H9 (cell line): ENCODE results near the gene PLXNC1. TPM values are rescaled to one million over a fixed set of nuclear protein-coding genes. Genes with fewer than 3 reads are reported as not detected.

Experiments
- DNase-seq: peaks from one replicate; pipeline ENCODE4 v3.0.0-alpha.2; 2017
- H2AFZ ChIP-seq: one replicate; pipeline ENCODE4 v1.6.1; 2013; ENCODE audit warnings: mild to moderate bottlenecking, low read length, control low read depth, moderate library complexity
- H2AK5ac ChIP-seq: 2 replicates; pipeline ENCODE4 v1.6.1; 2013; ENCODE audit warnings: low read length, control low read depth, mixed read lengths; ENCODE audit not compliant: insufficient read length
- H2BK120ac ChIP-seq: one replicate; pipeline ENCODE4 v1.6.1; 2013; ENCODE audit warnings: low read depth, mild to moderate bottlenecking, low read length, control low read depth, inconsistent platforms; ENCODE audit not compliant: poor library complexity, severe bottlenecking
- H2BK12ac ChIP-seq: 2 replicates; pipeline ENCODE4 v1.6.1; 2013; ENCODE audit warnings: low read length, control low read depth, mixed read lengths, low read depth; ENCODE audit not compliant: insufficient read length
- H2BK15ac ChIP-seq: 2 replicates; pipeline ENCODE4 v1.6.1; 2013; ENCODE audit warnings: low read depth, low read length, control low read depth
- H2BK20ac ChIP-seq: one replicate; pipeline ENCODE4 v1.6.1; 2013; ENCODE audit warnings: low read depth, mild to moderate bottlenecking, low read length, control low read depth, inconsistent platforms; ENCODE audit not compliant: poor library complexity, severe bottlenecking
- H2BK5ac ChIP-seq: 2 replicates; pipeline ENCODE4 v1.6.1; 2013; ENCODE audit warnings: low read length, control low read depth, mixed read lengths; ENCODE audit not compliant: insufficient read length
- H3K14ac ChIP-seq: 2 replicates; pipeline ENCODE4 v1.6.1; 2013; ENCODE audit warnings: low read length, control low read depth; ENCODE audit not compliant: insufficient read depth
- H3K18ac ChIP-seq: 2 replicates; pipeline ENCODE4 v1.6.1; 2013; ENCODE audit warnings: low read depth, mild to moderate bottlenecking, mixed read lengths, low read length, control low read depth; ENCODE audit not compliant: insufficient read length
- H3K23ac ChIP-seq: 2 replicates; pipeline ENCODE4 v1.6.1; 2013; ENCODE audit warnings: low read length, control low read depth, mixed read lengths, low read depth; ENCODE audit not compliant: insufficient read length
- H3K23me2 ChIP-seq: 2 replicates; pipeline ENCODE4 v1.6.1; 2013; ENCODE audit warnings: low read depth, mild to moderate bottlenecking, mixed read lengths, low read length, control low read depth; ENCODE audit not compliant: insufficient read length, poor library complexity, severe bottlenecking
- H3K27ac ChIP-seq: 2 replicates; pipeline ENCODE4 v1.5.1; 2013; ENCODE audit warnings: low read length, control low read depth, mixed read lengths, low read depth; ENCODE audit not compliant: insufficient read length
- H3K27me3 ChIP-seq: 2 replicates; pipeline ENCODE4 v1.6.1; 2013; ENCODE audit warnings: low read length, control low read depth, inconsistent platforms; ENCODE audit not compliant: insufficient read depth
- H3K4ac ChIP-seq: 2 replicates; pipeline ENCODE4 v1.6.1; 2013; ENCODE audit warnings: low read depth, mild to moderate bottlenecking, control low read depth, inconsistent platforms, low read length, moderate library complexity
- H3K4me1 ChIP-seq: 2 replicates; pipeline ENCODE4 v1.6.1; 2013; ENCODE audit warnings: low read length, control low read depth, inconsistent platforms; ENCODE audit not compliant: insufficient read depth
- H3K4me2 ChIP-seq: 2 replicates; pipeline ENCODE4 v1.6.1; 2013; ENCODE audit warnings: low read length, control low read depth, mixed read lengths; ENCODE audit not compliant: insufficient read length, insufficient read depth
- H3K56ac ChIP-seq: 2 replicates; pipeline ENCODE4 v1.6.1; 2013; ENCODE audit warnings: low read depth, mild to moderate bottlenecking, mixed read lengths, low read length, control low read depth; ENCODE audit not compliant: insufficient read length
- H3K79me1 ChIP-seq: 2 replicates; pipeline ENCODE4 v1.6.1; 2013; ENCODE audit warnings: low read depth, mild to moderate bottlenecking, moderate library complexity, low read length, control low read depth, inconsistent platforms; ENCODE audit not compliant: insufficient read depth, poor library complexity, severe bottlenecking
- H3K79me2 ChIP-seq: 2 replicates; pipeline ENCODE4 v1.6.1; 2013; ENCODE audit warnings: low read length, control low read depth, inconsistent platforms; ENCODE audit not compliant: insufficient read depth
- H3K9ac ChIP-seq: 2 replicates; pipeline ENCODE4 v1.6.1; 2013; ENCODE audit warnings: low read length, control low read depth, mixed read lengths; ENCODE audit not compliant: insufficient read length; ENCODE audit errors: extremely low read depth
- H3K9me3 ChIP-seq: one replicate; pipeline ENCODE4 v1.6.1; 2013; ENCODE audit warnings: low read depth, low read length, inconsistent platforms; ENCODE audit not compliant: control insufficient read depth
- H3T11ph ChIP-seq: one replicate; pipeline ENCODE4 v1.6.1; 2013; ENCODE audit warnings: mild to moderate bottlenecking, low read length, control low read depth, inconsistent platforms
- H4K20me1 ChIP-seq: one replicate; pipeline ENCODE4 v1.6.1; 2013; ENCODE audit not compliant: control insufficient read depth, insufficient read length, insufficient read depth
- H4K5ac ChIP-seq: 2 replicates; pipeline ENCODE4 v1.6.1; 2013; ENCODE audit warnings: low read depth, mild to moderate bottlenecking, mixed read lengths, low read length, control low read depth; ENCODE audit not compliant: insufficient read length
- H4K8ac ChIP-seq: replicated peaks from 2 replicates; pipeline ENCODE4 v1.6.1; 2013; ENCODE audit warnings: low read length, control low read depth, mixed read lengths, low read depth; ENCODE audit not compliant: insufficient read length
- H4K91ac ChIP-seq: 2 replicates; pipeline ENCODE4 v1.6.1; 2013; ENCODE audit warnings: low read depth, mild to moderate bottlenecking, moderate library complexity, mixed read lengths, low read length, control low read depth; ENCODE audit not compliant: insufficient read length
- H3K27ac Mint-ChIP-seq, 3 experiments: 2 replicates in 2 of 3; 3 replicates in 1 of 3; pipeline ENCODE4 v1.8.0; 2020 to 2021; ENCODE audit warnings: mixed read lengths in 3 of 3, mild to moderate bottlenecking in 1 of 3, moderate library complexity in 1 of 3
- H3K27me3 Mint-ChIP-seq: 2 replicates; pipeline ENCODE4 v1.8.0; 2021; ENCODE audit warnings: low read depth, mild to moderate bottlenecking, moderate library complexity, mixed read lengths
- H3K36me3 Mint-ChIP-seq, 3 experiments: 2 replicates in 2 of 3; 3 replicates in 1 of 3; pipeline ENCODE4 v1.8.0; 2020 to 2021; ENCODE audit warnings: low read depth in 3 of 3, mixed read lengths in 3 of 3; ENCODE audit not compliant: insufficient read depth in 1 of 3
- H3K4me1 Mint-ChIP-seq, 2 experiments: 2 replicates each; pipeline ENCODE4 v1.8.0; 2020; ENCODE audit warnings: mixed read lengths in 2 of 2
- H3K4me3 Mint-ChIP-seq, 2 experiments: 2 replicates in 1 of 2; 3 replicates in 1 of 2; pipeline ENCODE4 v1.8.0; 2020 to 2021; ENCODE audit warnings: mild to moderate bottlenecking in 2 of 2, mixed read lengths in 2 of 2, moderate library complexity in 1 of 2
- H3K9me3 Mint-ChIP-seq, 2 experiments: 2 replicates in 1 of 2; 3 replicates in 1 of 2; pipeline ENCODE4 v1.8.0; 2020; ENCODE audit warnings: mild to moderate bottlenecking in 2 of 2, mixed read lengths in 2 of 2, moderate library complexity in 1 of 2
- CTCF ChIP-seq: fragments of 200-600 bp; sonication (generic); conservative IDR thresholded peaks from 3 replicates; pipeline ENCODE4 v1.8.0; 2021; ENCODE audit warnings: antibody characterized with exemption, mild to moderate bottlenecking
- WGBS: extraction: QIAGEN DNeasy Blood & Tissue Kit; methylation state at CpG from one replicate; pipeline ENCODE4 v1.1.7; 2013; ENCODE audit warnings: missing lambda C conversion rate, low lambda C conversion rate, mixed read lengths; ENCODE audit not compliant: insufficient read length; ENCODE audit errors: extremely low coverage; 5-methylcytosine and 5-hydroxymethylcytosine counted together
- total RNA-seq: library from RNA; stranded (reverse); gene quantifications from 2 replicates; pipeline ENCODE4 v1.2.1, GENCODE V29; 2021

Gene PLXNC1
- total RNA-seq, 1 experiment from 2014 or later = 1.2 TPM

DNA sequence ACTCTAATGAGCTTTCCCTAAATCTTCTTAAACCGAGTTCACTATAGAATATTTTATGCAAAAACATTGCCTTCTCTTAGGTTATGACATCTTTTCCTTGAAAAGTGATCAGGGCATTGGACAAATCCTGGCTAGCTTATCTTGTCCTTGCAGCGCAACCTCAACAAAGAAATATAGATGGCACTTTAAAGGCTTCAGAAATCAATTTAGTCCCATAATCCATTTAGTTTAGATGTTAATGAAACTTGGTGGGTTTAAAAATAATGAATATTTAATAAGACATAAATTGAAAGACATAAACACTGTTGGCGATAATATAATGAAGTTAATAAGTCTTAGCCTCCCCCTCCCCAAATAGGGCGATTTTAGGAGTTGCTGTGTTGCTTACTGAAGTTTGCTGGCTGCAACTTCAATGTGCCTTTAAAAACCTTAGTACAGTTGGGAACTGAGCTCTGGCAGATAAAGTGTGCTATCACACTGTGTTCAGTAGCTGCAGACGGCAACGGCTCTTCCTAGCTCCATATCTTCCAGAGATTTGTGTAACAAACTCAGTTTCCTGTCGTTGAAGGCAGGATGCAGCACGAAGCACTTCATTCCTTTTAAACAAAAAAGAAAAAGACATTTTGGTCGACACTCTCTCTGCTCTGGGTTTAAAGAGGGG lies 19.5 kb downstream of the PLXNC1 start:
- Histone ChIP-seq H3K9ac (no peak overlapping the region), H3T11ph (no peak overlapping the region), H3K27ac (no peak overlapping the region), H3K79me1 (no peaks in the 10 kb centered on the region), H2BK12ac (no peak overlapping the region), H3K4me2 (no peak overlapping the region), H2AK5ac (no peak overlapping the region), H3K4ac (no peak overlapping the region), H3K9me3 (no peaks in the 10 kb centered on the region), H3K18ac (no peak overlapping the region), H3K14ac (no peak overlapping the region), H3K27me3 (peaks cover 76% of the 10 kb centered on the region), H3K23me2 (no peaks in the 10 kb centered on the region), H3K23ac (no peak overlapping the region), H4K91ac (no peak overlapping the region), H2BK5ac (no peak overlapping the region), H2BK120ac (no peak overlapping the region), H4K8ac (no peak overlapping the region), H2AFZ (no peak overlapping the region), H3K79me2 (no peaks in the 10 kb centered on the region), H3K4me1 (peaks cover 7% of the 10 kb centered on the region; the same call in 1 of the 2 replicates), H4K5ac (no peak overlapping the region), H2BK20ac (no peak overlapping the region), H2BK15ac (no peak overlapping the region), H3K56ac (no peak overlapping the region), H4K20me1 (no peaks in the 10 kb centered on the region)
- H3K27me3 Mint-ChIP-seq = peaks cover 100% of the 10 kb centered on the region
- no peak for DNase-seq
- no peaks in the 10 kb centered on the region; a peak in 1 of 7 replicates for H3K36me3 Mint-ChIP-seq
- TF ChIP-seq CTCF = no peak
- WGBS = no CpG with 5 or more reads among the region's 9 CpGs
- no peak overlapping the region for H3K27ac Mint-ChIP-seq
- no peak overlapping the region for H3K4me3 Mint-ChIP-seq
- H3K9me3 Mint-ChIP-seq = peaks cover 0 to 14% of the 10 kb centered on the region in 2 experiments; a peak in 1 of 5 replicates
- H3K4me1 Mint-ChIP-seq = peaks cover 40 to 51% of the 10 kb centered on the region in 2 experiments
